ENCODE measurements around the gene HJV.

Gene HJV

GRCh38 chr1:145975216-145975615, 46.3 kb downstream of the HJV start:
- no peak for DNase-seq (ENCODE audit: low read depth)

GRCh38 chr1:145974721-145975120, 46.8 kb downstream of the HJV start:
- no peak for DNase-seq (ENCODE audit: low read depth)

GRCh38 chr1:145972580-145972979, 49.0 kb downstream of the HJV start:
- DNase-seq (ENCODE audit: low read depth) = no peak
